T-helper 9 cell (primary cell): ENCODE measurements around the gene BCAP31.

Experiments used
- DNase-seq: peaks from one replicate; pipeline ENCODE4 v3.0.0-alpha.2; 2020

The BCAP31 gene

DNA sequence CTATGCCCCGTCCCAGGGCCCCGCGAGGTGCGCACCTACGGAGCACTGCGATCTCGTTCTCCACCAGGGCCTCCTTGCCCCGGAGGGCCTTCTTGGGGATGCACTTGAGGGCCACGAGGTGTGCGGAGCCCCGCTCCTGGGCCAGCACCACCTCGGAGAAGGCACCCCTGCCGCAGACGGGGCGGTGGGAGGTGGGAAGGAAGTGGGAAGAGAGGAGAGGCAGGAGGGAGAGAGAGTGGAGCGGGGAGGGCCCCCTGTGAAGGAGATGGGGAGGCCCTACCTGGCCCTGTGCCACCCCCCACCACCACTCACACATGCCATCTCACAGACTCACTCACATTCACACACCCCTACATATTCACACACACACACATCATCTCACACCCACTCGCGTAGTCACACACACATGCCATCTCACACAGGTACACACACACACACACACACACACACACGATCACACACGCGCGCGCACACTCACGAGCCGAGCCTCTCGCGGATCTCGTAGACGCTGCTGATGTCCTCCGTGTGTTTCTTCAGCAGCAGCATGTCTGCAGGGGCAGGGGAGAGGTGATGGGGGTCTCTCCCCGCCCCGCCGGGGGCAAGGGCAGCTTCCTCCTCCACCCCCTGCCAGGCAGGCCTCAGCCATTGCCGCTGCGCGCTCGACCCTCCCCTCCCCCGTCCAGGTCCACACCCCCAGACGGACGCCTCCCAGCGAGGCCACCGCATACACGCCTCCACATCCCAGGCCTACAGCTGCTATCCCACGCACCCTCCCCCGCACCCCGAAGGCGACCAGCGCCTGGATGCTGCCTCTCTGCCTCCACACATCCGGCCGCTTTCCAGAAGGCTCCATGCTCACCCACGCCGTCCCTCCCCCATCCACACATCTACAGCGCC is 51.4 kb downstream of the BCAP31 start:
- DNase-seq = no peak

DNA sequence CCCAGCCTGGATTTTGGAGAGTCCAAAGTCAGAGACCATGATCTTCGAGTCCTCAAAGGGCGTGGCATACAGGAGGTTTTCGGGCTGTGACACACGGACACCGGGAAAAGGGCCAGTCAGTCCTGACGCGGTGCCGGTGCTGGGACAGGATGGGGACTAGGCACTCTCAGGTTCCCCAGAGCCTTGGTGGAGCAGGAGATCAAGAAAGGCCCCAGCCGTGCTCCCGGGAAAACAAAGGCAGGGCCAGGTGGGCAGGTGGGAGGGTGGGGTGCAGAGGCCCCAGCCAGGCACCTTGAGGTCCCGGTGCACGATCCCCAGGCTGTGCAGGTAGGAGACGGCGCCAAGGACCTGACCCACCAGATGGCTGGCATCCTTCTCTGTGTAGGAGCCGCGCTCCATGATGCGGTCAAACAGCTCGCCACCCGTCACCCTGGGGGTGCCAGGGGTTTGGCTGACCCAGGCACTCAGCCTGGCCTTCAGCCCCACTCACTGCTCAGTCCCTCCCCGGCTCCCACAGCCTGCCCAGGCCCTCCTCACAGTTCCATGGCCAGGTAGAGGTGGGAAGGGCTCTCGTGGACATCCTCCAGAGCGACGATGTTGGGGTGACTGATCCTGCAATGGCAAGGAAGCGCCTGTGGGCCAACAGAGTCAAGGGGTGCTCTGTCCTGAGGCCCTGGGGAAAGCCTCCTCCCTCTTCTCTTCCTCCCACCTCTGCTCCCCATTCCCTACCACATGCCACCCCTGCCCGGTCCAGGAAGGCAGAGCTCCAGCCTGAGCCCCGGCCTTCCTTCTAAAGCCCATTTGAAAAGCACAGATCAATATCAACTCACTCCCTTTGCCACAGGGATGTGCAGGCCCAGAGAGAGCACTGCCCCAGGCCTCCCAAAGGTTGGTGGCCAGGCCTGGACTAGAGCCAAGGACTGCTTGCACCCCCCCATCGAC is 52.3 kb downstream of the BCAP31 start:
- no peak for DNase-seq

GRCh38 chrX:153670748-153671588 is 53.2 kb downstream of the BCAP31 start:
- DNase-seq = no peak

DNA sequence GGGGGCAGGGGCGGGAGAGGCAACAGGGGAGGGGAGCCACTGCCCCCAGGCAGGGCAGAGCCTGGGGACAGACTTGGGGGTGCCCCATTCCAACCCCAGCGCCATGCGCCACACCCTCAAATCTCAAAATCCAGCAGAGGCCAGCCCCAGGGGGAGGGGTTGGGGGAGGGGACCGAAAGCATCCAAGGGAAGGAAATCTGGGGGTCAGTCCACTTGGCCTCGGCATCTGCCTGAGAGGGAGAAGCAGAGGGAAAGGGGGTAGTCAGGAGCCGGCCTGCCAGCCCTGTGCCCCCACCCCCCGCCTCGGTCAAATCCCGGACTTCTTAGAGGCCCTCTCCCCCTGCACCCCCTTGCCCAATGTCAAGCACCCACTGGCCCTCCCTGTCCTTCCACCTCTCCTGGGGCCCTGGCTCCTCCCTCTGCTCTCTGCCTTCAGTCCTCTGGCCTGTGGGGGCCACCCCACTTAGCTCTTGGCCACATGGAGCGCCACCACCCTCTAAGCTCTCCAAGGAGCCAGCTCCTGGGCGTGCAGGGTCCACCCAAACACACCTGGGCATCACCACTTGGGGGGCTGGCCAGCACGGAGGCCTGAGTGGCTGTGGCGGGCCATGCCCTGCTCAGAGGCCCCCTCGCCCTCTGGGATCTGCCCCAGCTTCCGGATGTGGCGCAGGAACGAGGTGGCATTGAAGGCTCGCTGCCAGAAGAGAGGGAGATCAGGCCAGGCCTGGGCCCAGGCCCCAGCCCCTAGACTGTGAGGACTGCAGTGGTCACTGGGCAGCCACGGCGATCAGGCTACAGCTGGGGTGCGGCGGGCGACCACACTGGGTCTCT is 54.1 kb downstream of the BCAP31 start:
- no peak for DNase-seq

DNA sequence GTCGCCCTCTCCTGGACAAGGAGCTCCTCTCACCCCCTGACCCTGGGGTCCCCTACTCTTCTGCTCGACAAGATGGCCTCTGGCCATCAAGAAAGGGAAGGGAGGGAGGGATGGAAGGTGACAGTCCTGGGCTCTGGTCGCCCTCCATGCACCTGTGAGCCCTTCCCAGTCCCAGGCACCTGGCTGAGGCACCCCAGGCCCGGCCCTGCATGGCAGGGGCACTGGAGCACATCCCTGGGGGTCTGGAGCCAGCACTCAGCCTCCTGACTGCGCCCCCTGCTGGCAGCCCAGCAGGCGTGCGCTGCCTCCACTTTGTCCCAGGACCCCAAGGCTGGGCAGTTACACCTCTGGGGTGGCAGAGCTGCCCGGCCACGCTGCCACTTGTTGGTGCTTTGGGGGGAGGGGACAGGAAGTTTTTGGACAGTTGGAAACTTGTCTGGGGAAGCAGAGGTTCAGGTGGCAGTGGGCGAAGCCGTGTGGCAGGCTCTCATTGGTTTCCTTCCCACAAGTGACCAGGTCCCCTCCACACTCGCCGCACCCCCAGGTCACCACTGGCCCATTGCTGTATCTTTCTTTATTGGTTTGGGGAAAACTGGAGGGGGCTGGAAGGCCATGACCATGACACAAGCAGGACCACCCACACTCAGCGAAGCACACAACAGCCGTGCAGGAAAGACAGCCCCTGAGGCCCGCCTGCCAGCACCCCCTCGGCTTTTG is 54.9 kb downstream of the BCAP31 start:
- peak; percentile 51 for DNase-seq

DNA sequence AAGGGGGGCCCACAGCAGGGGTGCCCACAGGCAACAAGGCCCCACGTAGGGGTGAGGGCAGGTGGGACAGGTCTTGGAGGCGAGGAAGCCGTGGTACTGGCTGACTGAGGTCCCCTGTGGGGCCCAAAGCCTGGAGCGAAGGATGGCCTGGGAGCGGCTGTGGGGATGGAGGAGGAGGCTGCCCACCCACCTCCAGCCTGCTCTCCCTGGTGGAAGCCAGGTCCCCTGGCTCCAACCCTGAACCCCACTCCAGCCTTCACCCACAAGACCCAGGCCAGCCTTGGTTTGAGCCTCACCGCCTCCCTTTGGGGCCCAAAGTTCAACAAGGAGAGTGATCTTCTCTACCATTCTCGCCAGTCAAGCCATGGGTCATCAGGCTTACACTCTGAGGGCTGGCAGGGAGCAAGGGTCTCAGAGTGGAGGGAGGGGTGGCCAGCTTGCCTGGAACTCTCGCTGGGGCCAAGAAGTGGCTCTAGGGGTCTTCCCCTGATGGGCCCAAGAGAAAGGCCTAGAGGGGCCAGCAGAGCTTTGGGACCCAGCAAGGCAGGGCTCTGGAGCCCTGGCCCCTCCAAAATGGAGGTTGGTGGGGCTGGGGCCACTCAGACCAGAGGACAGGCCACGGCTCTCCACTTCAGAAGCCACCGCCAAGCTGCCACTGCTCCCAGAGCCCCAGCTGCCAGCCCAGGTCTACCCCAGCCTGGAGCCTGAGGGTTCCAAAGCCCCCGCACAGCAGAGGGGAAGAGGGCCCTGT is 55.6 kb downstream of the BCAP31 start:
- DNase-seq = no peak

DNA sequence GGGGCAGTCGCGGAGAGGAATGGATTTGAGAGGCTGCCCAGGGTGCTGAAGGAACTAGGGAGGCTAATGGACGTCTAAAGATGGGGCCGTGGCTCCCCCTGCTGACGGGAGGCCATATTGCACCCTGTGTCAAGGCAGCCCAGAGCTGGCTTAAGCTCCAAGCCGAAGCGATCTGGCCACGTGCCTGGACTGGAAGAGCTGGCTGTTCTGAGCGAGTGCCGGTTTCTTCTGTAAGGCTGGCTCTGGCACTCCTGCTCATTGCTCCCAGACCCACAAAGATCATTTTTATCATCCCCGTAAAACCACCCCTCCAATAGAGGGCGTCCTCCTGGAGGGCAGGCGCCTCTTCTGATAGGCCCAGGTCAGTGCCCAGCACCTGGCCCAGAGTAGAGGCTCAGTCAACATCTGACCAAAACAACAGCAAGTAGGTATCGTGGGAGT is 56.2 kb downstream of the BCAP31 start:
- DNase-seq = peak; percentile 75

DNA sequence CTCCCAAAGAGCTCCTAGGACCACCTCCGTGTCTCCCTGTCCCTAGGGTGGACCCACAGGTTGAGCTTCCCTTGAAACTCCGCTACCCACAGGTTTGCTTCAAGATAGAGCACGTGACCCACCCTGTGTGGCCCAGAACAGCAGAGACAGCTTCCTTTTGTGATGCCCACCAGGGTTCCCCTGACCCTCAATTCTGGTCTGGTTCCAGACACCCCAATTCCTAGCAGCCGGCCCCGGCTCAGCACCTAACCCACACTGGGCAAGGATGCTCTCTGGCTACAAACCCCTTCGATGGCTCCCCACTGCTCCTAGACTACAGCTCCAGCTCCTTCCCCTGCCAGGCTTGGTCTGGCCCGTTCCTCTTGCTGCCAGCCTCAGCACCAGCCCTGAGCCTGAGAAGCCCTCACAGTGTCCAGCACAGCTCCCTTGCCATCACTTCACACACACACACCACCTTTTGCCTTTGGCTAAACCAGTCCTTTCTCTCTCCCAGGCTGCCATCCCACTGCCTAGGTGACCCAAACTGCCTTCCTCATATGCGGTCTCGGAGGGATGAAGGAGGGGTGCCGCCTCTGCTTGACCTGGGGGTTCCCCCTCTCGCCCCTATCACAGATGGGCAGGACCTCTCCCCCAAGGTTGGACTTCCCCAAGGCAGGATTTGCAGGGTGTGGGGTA is 56.8 kb downstream of the BCAP31 start:
- DNase-seq = no peak

GRCh38 chrX:153665726-153666306 is 58.4 kb downstream of the BCAP31 start:
- no peak for DNase-seq

DNA sequence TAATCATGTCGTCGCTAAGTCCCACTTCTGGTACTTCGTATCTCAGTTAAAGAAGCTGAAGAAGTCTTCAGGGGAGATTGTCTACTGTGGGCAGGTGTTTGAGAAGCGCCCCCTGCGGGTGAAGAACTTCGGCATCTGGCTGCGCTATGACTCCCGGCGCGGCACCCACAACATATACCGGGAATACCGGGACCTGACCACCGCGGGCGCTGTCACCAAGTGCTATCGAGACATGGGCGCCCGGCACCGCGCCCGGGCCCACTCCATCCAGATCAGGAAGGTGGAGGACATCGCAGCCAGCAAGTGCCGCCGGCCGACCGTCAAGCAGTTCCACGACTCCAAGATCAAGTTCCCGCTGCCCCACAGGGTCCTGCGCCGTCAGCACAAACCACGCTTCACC is 61.9 kb downstream of the BCAP31 start:
- peak; percentile 53 for DNase-seq

GRCh38 chrX:153659268-153659667 is 64.9 kb downstream of the BCAP31 start:
- DNase-seq = no peak

GRCh38 chrX:153657161-153657560 is 67.0 kb downstream of the BCAP31 start:
- no peak for DNase-seq

GRCh38 chrX:153653556-153653955 is 70.6 kb downstream of the BCAP31 start:
- DNase-seq = no peak

DNA sequence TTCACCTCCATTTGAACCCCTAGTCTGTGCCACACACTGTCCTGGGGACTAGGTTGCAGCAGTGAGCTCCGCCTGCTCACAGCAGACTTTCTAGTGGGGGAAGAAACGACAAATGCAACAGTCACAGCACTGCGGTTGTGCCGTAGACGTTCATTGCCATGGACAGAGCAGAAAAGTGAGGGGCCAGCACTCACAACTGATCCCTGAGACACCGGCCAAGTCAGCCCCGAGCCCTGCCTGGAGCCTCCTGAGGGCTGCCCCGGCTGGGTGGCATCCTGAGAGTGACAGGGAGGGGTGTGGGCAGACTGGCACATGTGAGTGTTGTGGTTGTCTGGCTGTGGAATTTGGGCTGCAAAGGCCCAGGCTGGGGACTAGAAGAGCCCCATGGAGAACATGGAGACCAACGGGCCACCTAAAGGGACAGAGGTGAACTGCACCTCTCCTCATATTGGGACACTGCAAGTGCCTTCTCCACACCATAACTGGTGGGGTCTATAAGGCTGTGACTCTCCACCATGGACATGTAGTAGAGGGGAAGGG is 72.6 kb downstream of the BCAP31 start:
- DNase-seq = no peak

DNA sequence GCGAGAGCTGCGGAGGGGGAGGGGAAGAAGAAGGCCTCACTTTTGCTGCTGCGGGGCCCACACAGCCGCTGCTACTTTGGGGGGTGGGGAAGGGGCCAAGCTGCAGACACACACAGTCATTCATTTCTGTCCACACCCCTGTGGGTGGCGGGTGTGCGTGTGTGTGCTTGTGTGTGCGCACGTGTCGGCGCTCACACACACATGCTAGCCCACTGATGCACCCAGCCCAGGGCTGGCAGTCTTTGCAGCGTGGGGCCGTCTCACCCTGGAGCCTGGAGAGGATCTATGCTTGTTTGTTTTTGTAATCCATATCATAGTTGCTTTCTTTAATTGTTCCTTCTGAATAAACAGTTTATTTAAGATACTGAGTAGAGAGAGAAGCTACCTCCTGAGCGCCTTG is 73.2 kb downstream of the BCAP31 start:
- no peak for DNase-seq
